ENCODE measurements around the gene PLXNA2.

DNA sequence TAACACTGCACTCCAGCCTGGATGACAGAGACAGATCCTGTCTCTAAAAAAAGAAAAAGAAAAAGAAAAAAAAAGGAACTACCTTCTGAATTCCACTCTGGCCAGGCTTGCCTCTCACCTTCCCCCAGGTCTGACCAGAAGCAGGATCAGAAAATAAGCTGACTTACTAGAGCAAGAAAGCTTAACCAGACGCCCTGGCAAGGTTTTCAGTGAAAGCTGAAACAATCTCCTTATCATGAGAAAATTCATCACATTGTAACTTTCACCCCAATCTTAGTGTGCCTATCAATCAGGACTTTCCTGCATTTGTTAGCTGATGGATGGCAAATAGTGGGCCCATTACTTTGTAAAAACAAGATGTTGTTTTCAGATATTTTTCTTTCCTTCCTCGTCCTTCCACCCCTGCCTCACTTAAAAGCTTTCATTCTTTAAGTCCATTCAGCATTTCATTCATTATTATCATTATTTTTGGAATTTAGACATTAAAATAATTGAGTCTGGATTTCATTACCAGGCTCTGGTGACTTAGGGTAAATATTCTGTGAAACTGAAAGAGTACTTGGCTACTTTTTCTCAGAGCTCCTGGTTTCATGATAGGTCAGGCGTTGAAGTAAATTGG, 236.8 kb downstream of the PLXNA2 start:
- TF ChIP-seq, protein P1, sequence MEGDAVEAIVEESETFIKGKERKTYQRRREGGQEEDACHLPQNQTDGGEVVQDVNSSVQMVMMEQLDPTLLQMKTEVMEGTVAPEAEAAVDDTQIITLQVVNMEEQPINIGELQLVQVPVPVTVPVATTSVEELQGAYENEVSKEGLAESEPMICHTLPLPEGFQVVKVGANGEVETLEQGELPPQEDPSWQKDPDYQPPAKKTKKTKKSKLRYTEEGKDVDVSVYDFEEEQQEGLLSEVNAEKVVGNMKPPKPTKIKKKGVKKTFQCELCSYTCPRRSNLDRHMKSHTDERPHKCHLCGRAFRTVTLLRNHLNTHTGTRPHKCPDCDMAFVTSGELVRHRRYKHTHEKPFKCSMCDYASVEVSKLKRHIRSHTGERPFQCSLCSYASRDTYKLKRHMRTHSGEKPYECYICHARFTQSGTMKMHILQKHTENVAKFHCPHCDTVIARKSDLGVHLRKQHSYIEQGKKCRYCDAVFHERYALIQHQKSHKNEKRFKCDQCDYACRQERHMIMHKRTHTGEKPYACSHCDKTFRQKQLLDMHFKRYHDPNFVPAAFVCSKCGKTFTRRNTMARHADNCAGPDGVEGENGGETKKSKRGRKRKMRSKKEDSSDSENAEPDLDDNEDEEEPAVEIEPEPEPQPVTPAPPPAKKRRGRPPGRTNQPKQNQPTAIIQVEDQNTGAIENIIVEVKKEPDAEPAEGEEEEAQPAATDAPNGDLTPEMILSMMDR (IDR thresholded peaks at IDR 0.05), result no peak
- no peak for TF ChIP-seq POLR2A (IDR thresholded peaks at IDR 0.05)
